Loucy (cell line): ENCODE results near the gene ITGA11.

Source experiments
- H2AFZ ChIP-seq: fragments of 200-600 bp; sonication (generic); 2 replicates; pipeline ENCODE4 v1.6.0; 2016; ENCODE audit warnings: antibody characterized with exemption, mild to moderate bottlenecking, low read length, moderate library complexity
- H3F3A ChIP-seq: fragments of 200-600 bp; 2 replicates; pipeline ENCODE4 v1.6.0; 2016; ENCODE audit warnings: antibody characterized with exemption, low read depth, mild to moderate bottlenecking
- H3K27me3 ChIP-seq: fragments of 200-600 bp; sonication (generic); 2 replicates; pipeline ENCODE4 v1.6.1; 2014; ENCODE audit warnings: low read length, mild to moderate bottlenecking; ENCODE audit not compliant: insufficient read depth, poor library complexity, severe bottlenecking
- H3K36me3 ChIP-seq: fragments of 200-600 bp; sonication (generic); 2 replicates; pipeline ENCODE4 v1.6.1; 2016; ENCODE audit warnings: low read length; ENCODE audit not compliant: insufficient read depth
- H3K4me1 ChIP-seq: fragments of 200-600 bp; sonication (generic); 2 replicates; pipeline ENCODE4 v1.5.1; 2014; ENCODE audit warnings: low read length, mild to moderate bottlenecking; ENCODE audit not compliant: insufficient read depth, poor library complexity, severe bottlenecking
- H3K4me2 ChIP-seq: fragments of 200-600 bp; sonication (generic); 2 replicates; pipeline ENCODE4 v1.6.0; 2014; ENCODE audit warnings: antibody characterized with exemption, low read length, low read depth, mild to moderate bottlenecking; ENCODE audit not compliant: poor library complexity, severe bottlenecking
- H3K4me3 ChIP-seq: fragments of 200-600 bp; sonication (generic); 2 replicates; pipeline ENCODE4 v1.5.1; 2014; ENCODE audit warnings: low read length, mild to moderate bottlenecking, mixed read lengths; ENCODE audit not compliant: poor library complexity, severe bottlenecking
- H3K79me2 ChIP-seq: fragments of 200-600 bp; sonication (generic); 2 replicates; pipeline ENCODE4 v1.6.1; 2014; ENCODE audit warnings: low read length; ENCODE audit not compliant: insufficient read depth
- H3K9ac ChIP-seq: fragments of 200-600 bp; sonication (generic); 2 replicates; pipeline ENCODE4 v1.6.0; 2014; ENCODE audit warnings: mild to moderate bottlenecking, low read depth, low read length, moderate library complexity; ENCODE audit not compliant: poor library complexity, severe bottlenecking
- H3K9me2 ChIP-seq: fragments of 200-600 bp; sonication (generic); replicated peaks from 2 replicates; pipeline ENCODE4 v1.6.1; 2016; ENCODE audit warnings: low read depth, low read length, mixed read lengths
- H3K9me3 ChIP-seq: fragments of 200-600 bp; sonication (generic); 2 replicates; pipeline ENCODE4 v1.6.1; 2014; ENCODE audit warnings: mild to moderate bottlenecking, antibody characterized with exemption, low read length, low read depth; ENCODE audit not compliant: insufficient read depth
- H4K20me1 ChIP-seq: fragments of 200-600 bp; sonication (generic); 2 replicates; pipeline ENCODE4 v1.6.0; 2014; ENCODE audit warnings: antibody characterized with exemption, low read length, mild to moderate bottlenecking; ENCODE audit not compliant: insufficient read depth, poor library complexity, severe bottlenecking
- EZH2phosphoT487 ChIP-seq: fragments of 200-600 bp; IDR thresholded peaks from 2 replicates; pipeline ENCODE4 v1.6.1; 2018; ENCODE audit warnings: antibody characterized with exemption, mild to moderate bottlenecking, moderate library complexity, borderline replicate concordance
- TF ChIP-seq, protein P1 (sequence below): fragments of 200-600 bp; sonication (generic); conservative IDR thresholded peaks from 2 replicates; pipeline ENCODE4 v1.5.1; 2014; ENCODE audit warnings: mild to moderate bottlenecking, antibody characterized with exemption, low read length

ITGA11 gene

DNA sequence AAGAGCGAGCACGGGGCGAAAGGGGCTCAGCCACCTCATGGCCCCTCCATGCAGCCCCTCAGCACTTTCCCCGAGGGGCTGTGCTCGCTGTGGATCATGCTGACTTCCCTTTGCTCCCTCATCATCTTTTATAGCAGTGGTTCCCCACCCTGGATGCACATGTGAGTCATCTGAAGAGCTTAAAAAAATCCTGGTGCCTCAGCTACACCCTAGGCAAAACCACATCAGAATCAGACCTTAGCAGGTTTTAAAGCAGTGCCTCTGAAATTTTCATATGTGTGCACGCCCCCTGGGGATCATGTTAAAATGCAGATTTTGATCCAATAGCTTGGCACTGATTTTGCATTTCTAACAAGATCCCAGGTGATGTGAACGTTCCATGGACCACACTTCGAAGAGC is 103.5 kb downstream of the ITGA11 start:
- no peak overlapping the region for H3K9ac ChIP-seq
- TF ChIP-seq, protein P1, sequence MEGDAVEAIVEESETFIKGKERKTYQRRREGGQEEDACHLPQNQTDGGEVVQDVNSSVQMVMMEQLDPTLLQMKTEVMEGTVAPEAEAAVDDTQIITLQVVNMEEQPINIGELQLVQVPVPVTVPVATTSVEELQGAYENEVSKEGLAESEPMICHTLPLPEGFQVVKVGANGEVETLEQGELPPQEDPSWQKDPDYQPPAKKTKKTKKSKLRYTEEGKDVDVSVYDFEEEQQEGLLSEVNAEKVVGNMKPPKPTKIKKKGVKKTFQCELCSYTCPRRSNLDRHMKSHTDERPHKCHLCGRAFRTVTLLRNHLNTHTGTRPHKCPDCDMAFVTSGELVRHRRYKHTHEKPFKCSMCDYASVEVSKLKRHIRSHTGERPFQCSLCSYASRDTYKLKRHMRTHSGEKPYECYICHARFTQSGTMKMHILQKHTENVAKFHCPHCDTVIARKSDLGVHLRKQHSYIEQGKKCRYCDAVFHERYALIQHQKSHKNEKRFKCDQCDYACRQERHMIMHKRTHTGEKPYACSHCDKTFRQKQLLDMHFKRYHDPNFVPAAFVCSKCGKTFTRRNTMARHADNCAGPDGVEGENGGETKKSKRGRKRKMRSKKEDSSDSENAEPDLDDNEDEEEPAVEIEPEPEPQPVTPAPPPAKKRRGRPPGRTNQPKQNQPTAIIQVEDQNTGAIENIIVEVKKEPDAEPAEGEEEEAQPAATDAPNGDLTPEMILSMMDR = 0 out of 2 replicates have a peak, but pooled peaks have one; percentile 22
- TF ChIP-seq EZH2phosphoT487 = no peak
- no peaks in the 10 kb centered on the region for H3K79me2 ChIP-seq
- H3K4me2 ChIP-seq = no peak overlapping the region
- no peaks in the 10 kb centered on the region for H3K27me3 ChIP-seq
- H3K36me3 ChIP-seq = no peaks in the 10 kb centered on the region
- no peak overlapping the region for H2AFZ ChIP-seq
- no peaks in the 10 kb centered on the region for H3K9me2 ChIP-seq
- H3K4me3 ChIP-seq = no peak overlapping the region
- H3F3A ChIP-seq = no peaks in the 10 kb centered on the region
- H3K4me1 ChIP-seq = peaks cover 22% of the 10 kb centered on the region
- no peaks in the 10 kb centered on the region for H3K9me3 ChIP-seq
- H4K20me1 ChIP-seq = no peaks in the 10 kb centered on the region

DNA sequence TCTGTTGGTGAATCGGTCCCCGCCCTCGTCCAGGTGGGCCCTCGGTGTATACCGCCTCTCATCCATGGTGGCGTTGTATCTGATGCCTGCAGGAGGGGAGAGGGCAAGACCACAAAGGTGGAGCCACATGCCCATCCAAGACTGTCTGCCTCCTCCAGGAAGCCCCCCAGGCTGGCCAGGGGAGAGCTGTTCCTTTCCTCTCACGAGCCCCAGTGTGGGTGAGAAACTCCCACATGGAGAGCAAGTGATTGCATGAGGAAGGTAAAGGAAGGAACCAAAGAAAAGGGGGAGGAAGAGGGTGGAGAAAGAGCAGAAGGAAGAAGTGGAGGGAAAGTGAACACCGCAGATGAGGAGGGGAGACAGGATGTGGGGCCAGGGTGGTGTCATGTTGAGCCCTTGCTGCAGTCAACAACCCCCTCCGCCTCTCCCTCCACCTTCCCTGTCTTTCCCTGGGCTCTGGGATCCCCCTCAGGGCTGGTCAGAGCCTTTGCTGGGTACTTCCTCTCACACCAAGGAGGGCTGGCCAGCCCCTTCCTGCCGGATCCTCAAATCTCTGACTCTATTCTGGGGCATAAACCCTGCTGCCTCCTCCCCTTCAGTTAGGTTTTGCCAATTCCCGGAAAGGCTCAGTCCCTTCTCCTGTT is 105.1 kb downstream of the ITGA11 start:
- H3K79me2 ChIP-seq = no peaks in the 10 kb centered on the region
- no peaks in the 10 kb centered on the region for H3K9me3 ChIP-seq
- no peaks in the 10 kb centered on the region for H3K27me3 ChIP-seq
- H3K4me2 ChIP-seq = no peak overlapping the region
- H4K20me1 ChIP-seq = no peaks in the 10 kb centered on the region
- H3F3A ChIP-seq = no peaks in the 10 kb centered on the region
- H2AFZ ChIP-seq = 0 out of 2 replicates have a peak overlapping the region, but pooled peaks have one; percentile 10
- H3K9ac ChIP-seq = peak overlapping the region; percentile 7
- H3K36me3 ChIP-seq = no peaks in the 10 kb centered on the region
- H3K4me3 ChIP-seq = no peak overlapping the region
- H3K4me1 ChIP-seq = peaks cover 37% of the 10 kb centered on the region
- TF ChIP-seq, protein P1 = no peak
- no peak for TF ChIP-seq EZH2phosphoT487
- no peaks in the 10 kb centered on the region for H3K9me2 ChIP-seq

DNA sequence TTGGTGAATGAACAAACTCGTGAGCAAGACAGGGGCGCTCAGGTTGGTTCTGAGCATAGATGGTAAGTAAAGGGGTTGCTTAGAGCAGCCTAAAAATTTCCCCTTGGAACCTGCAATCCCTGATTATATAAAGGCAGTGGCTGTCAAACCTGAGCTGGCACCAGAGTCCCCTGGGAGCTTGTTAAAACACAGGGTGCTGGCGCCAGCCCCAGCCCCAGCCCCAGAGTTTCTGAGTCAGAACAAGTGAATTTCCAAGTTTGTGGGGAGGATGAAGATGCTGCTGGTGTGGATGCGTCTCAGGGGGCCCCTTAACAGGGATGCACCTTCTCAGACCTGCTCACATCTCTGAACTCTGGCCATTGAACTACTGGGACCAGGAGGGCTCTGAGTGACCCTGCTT is 106.2 kb downstream of the ITGA11 start:
- Histone ChIP-seq H2AFZ (no peak overlapping the region), H3K9me2 (no peaks in the 10 kb centered on the region), H3K4me1 (peaks cover 41% of the 10 kb centered on the region), H3K79me2 (no peaks in the 10 kb centered on the region), H3K9me3 (no peaks in the 10 kb centered on the region), H4K20me1 (no peaks in the 10 kb centered on the region), H3F3A (no peaks in the 10 kb centered on the region), H3K4me2 (no peak overlapping the region), H3K9ac (no peak overlapping the region), H3K36me3 (no peaks in the 10 kb centered on the region), H3K4me3 (no peak overlapping the region), H3K27me3 (no peaks in the 10 kb centered on the region)
- TF ChIP-seq, protein P1 = no peak
- TF ChIP-seq EZH2phosphoT487 = no peak
